Measurements from ENCODE around the gene SEC22C. TPM values are rescaled to one million over a fixed set of nuclear protein-coding genes. Genes with fewer than 3 reads are reported as not detected.

The SEC22C gene
- polyA plus RNA-seq, 3 donors = 15.3 to 28.4 (median 27.4) TPM

- no CpG with 5 or more reads among the region's 3 CpGs for WGBS (ENCODE audit: insufficient coverage)
- Mint-ChIP-seq H3K27ac (peak overlapping the region in 1 of 7 donors; percentile 58), H3K36me3 (peaks cover 45 to 52% of the 10 kb centered on the region in 2 donors), H3K4me3 (no peak overlapping the region), H3K9me3 (no peaks in the 10 kb centered on the region), H3K27me3 (ENCODE audit: low read depth in 3 of 3) (no peaks in the 10 kb centered on the region), H3K4me1 (peaks cover 10% of the 10 kb centered on the region)
- Histone ChIP-seq H3K4me3 (replicated peaks in 1 of 3; ENCODE audit: low read depth in 2 of 3, low read length in 3 of 3) (no peak overlapping the region), H3K27ac (ENCODE audit: low read depth in 1 of 2, low read length in 2 of 2) (peak overlapping the region in 1 of 2 donors; percentile 8), H3K4me2 (replicated peaks; ENCODE audit: extremely low read depth, low read length, poor library complexity, severe bottlenecking) (no peak overlapping the region), H3K27me3 (ENCODE audit: control insufficient read depth in 2 of 2, insufficient read depth in 2 of 2, low read length in 2 of 2) (no peaks in the 10 kb centered on the region), H3K4me1 (ENCODE audit: control insufficient read depth in 1 of 2, insufficient read depth in 2 of 2, low read length in 2 of 2) (no peaks in the 10 kb centered on the region), H3K9ac (ENCODE audit: insufficient read depth, low read length, poor library complexity, severe bottlenecking) (no peak overlapping the region), H2AFZ (ENCODE audit: insufficient read depth, low read depth, low read length, poor library complexity, severe bottlenecking) (no peak overlapping the region), H3K79me2 (ENCODE audit: insufficient read depth, low read length) (peaks cover 97% of the 10 kb centered on the region), H3K36me3 (replicated peaks in 1 of 2; ENCODE audit: control insufficient read depth in 1 of 2, insufficient read depth in 2 of 2, low read length in 2 of 2) (peaks cover 45 to 70% of the 10 kb centered on the region in 2 donors), H3K9me3 (replicated peaks in 1 of 2; ENCODE audit: control insufficient read depth in 1 of 2, insufficient read depth in 1 of 2, low read length in 2 of 2) (no peaks in the 10 kb centered on the region), H4K20me1 (ENCODE audit: insufficient read depth, low read length) (peaks cover 96% of the 10 kb centered on the region)
- no peak for DNase-seq
- intact Hi-C loops (cut with micrococcal nuclease) = no loop called here
- TF ChIP-seq CTCF (IDR thresholded peaks at IDR 0.05) = no peak
Measured at GRCh38 chr3:42612928-42613327, 31.2 kb upstream of the SEC22C start.

- no peak overlapping the region for H3K4me3 Mint-ChIP-seq
Measured at GRCh38 chr3:42612217-42612616, 30.4 kb upstream of the SEC22C start.

More at GRCh38 chr3:42612217-42612616, 30.4 kb upstream of the SEC22C start:
- TF ChIP-seq CTCF (IDR thresholded peaks at IDR 0.05) = no peak
- Mint-ChIP-seq H3K27me3 (ENCODE audit: low read depth in 3 of 3) (no peaks in the 10 kb centered on the region), H3K27ac (peak overlapping the region in 1 of 7 donors; percentile 15), H3K36me3 (peaks cover 47 to 54% of the 10 kb centered on the region in 2 donors), H3K4me1 (peaks cover 10% of the 10 kb centered on the region), H3K9me3 (no peaks in the 10 kb centered on the region)
- no peaks in the 10 kb centered on the region for H3K9me3 ChIP-seq (replicated peaks in 1 of 2; ENCODE audit: control insufficient read depth in 1 of 2, insufficient read depth in 1 of 2, low read length in 2 of 2)
- H4K20me1 ChIP-seq (ENCODE audit: insufficient read depth, low read length) = peaks cover 94% of the 10 kb centered on the region
- intact Hi-C loops (cut with micrococcal nuclease) = no loop called here
- no peaks in the 10 kb centered on the region for H3K27me3 ChIP-seq (ENCODE audit: control insufficient read depth in 2 of 2, insufficient read depth in 2 of 2, low read length in 2 of 2)
- H3K4me2 ChIP-seq (replicated peaks; ENCODE audit: extremely low read depth, low read length, poor library complexity, severe bottlenecking) = no peak overlapping the region
- no peak overlapping the region for H3K4me3 ChIP-seq (replicated peaks in 1 of 3; ENCODE audit: low read depth in 2 of 3, low read length in 3 of 3)
- no peak overlapping the region for H3K27ac ChIP-seq (ENCODE audit: low read depth in 1 of 2, low read length in 2 of 2)
- no peak for DNase-seq
- H3K36me3 ChIP-seq (replicated peaks in 1 of 2; ENCODE audit: control insufficient read depth in 1 of 2, insufficient read depth in 2 of 2, low read length in 2 of 2) = peaks cover 51 to 73% of the 10 kb centered on the region in 2 donors
- no peak overlapping the region for H3K9ac ChIP-seq (ENCODE audit: insufficient read depth, low read length, poor library complexity, severe bottlenecking)
- peaks cover 100% of the 10 kb centered on the region for H3K79me2 ChIP-seq (ENCODE audit: insufficient read depth, low read length)
- H3K4me1 ChIP-seq (ENCODE audit: control insufficient read depth in 1 of 2, insufficient read depth in 2 of 2, low read length in 2 of 2) = no peaks in the 10 kb centered on the region
- no peak overlapping the region for H2AFZ ChIP-seq (ENCODE audit: insufficient read depth, low read depth, low read length, poor library complexity, severe bottlenecking)
- WGBS (ENCODE audit: insufficient coverage) = no CpG with 5 or more reads among the region's 1 CpG
